WTC11 (cell line): Measurements from ENCODE around the gene HOATZ. TPM values are rescaled to one million over a fixed set of nuclear protein-coding genes. Genes with fewer than 3 reads are reported as not detected.

Experiments used
- ATAC-seq: fragments of 200-7000 bp; cut with Tn5 transposase; 2 replicates; pipeline ENCODE4 v1.10.0; 2021; ENCODE audit warnings: mild to moderate bottlenecking, moderate library complexity
- CTCF ChIA-PET: fragments of 300-600 bp; sonication (Branson Sonifier 250); formaldehyde crosslinking; loops from one replicate; lab custom pipeline; 2021; ENCODE audit warnings: antibody characterized with exemption; lab: Charles Lee
- POLR2A ChIA-PET: fragments of 350-600 bp; sonication (Branson Sonifier 250); formaldehyde crosslinking; loops from one replicate; lab custom pipeline; 2021; ENCODE audit warnings: antibody characterized with exemption; lab: Charles Lee
- DNase-seq: peaks from one replicate; pipeline ENCODE4 v3.0.0; 2021; ENCODE audit warnings: low spot score
- H3K27ac Mint-ChIP-seq: 2 replicates; pipeline ENCODE4 v1.8.0; 2021; ENCODE audit warnings: mixed read lengths
- H3K27me3 Mint-ChIP-seq: 2 replicates; pipeline ENCODE4 v1.8.0; 2021; ENCODE audit warnings: low read depth, mild to moderate bottlenecking, moderate library complexity, mixed read lengths
- H3K36me3 Mint-ChIP-seq: 2 replicates; pipeline ENCODE4 v1.8.0; 2021; ENCODE audit warnings: mixed read lengths
- H3K4me1 Mint-ChIP-seq: 2 replicates; pipeline ENCODE4 v1.8.0; 2022; ENCODE audit warnings: mixed read lengths
- H3K4me3 Mint-ChIP-seq: 2 replicates; pipeline ENCODE4 v1.8.0; 2021; ENCODE audit warnings: mild to moderate bottlenecking, moderate library complexity, mixed read lengths
- H3K9me3 Mint-ChIP-seq: 2 replicates; pipeline ENCODE4 v1.8.0; 2021; ENCODE audit warnings: mixed read lengths
- ATF3 ChIP-seq: sonication (generic); formaldehyde crosslinking; conservative IDR thresholded peaks from 2 replicates; pipeline ENCODE4 v1.8.1; 2022; ENCODE audit warnings: mild to moderate bottlenecking, missing genetic modification reagents
- CDX4 ChIP-seq: fragments of 250-450 bp; sonication (Bioruptor Pico); IDR thresholded peaks from 2 replicates; pipeline ENCODE4 v1.9.0; 2021; ENCODE audit warnings: moderate library complexity, mild to moderate bottlenecking, inconsistent platforms, borderline replicate concordance
- FOXP1 ChIP-seq: sonication (generic); formaldehyde crosslinking; IDR thresholded peaks from 2 replicates; pipeline ENCODE4 v1.8.0; 2022; ENCODE audit warnings: missing genetic modification reagents, mild to moderate bottlenecking, moderate library complexity, borderline replicate concordance
- GRHL2 ChIP-seq: fragments of 250-450 bp; sonication (Bioruptor Pico); IDR thresholded peaks from 2 replicates; pipeline ENCODE4 v1.8.0; 2022; ENCODE audit warnings: mild to moderate bottlenecking, moderate library complexity; ENCODE audit not compliant: insufficient replicate concordance, severe bottlenecking
- GTF2I ChIP-seq: fragments of 250-450 bp; sonication (Bioruptor Pico); conservative IDR thresholded peaks from 2 replicates; pipeline ENCODE4 v1.4.0; 2021; ENCODE audit warnings: mild to moderate bottlenecking
- HMGXB4 ChIP-seq: sonication (generic); formaldehyde crosslinking; IDR thresholded peaks from 2 replicates; pipeline ENCODE4 v1.8.1; 2023; ENCODE audit warnings: mild to moderate bottlenecking, moderate library complexity, missing genetic modification reagents
- JAZF1 ChIP-seq: fragments of 250-450 bp; sonication (Bioruptor Pico); IDR thresholded peaks from 2 replicates; pipeline ENCODE4 v1.9.0; 2021; ENCODE audit warnings: moderate library complexity, mild to moderate bottlenecking, inconsistent platforms
- PRDM15 ChIP-seq: sonication (generic); formaldehyde crosslinking; IDR thresholded peaks from 2 replicates; pipeline ENCODE4 v1.8.0; 2022; ENCODE audit warnings: missing genetic modification reagents
- SMAD4 ChIP-seq: sonication (generic); formaldehyde crosslinking; IDR thresholded peaks from 2 replicates; pipeline ENCODE4 v1.8.0; 2022; ENCODE audit warnings: mild to moderate bottlenecking, missing genetic modification reagents
- SOX15 ChIP-seq: fragments of 250-450 bp; sonication (Bioruptor Pico); IDR thresholded peaks from 2 replicates; pipeline ENCODE4 v1.9.0; 2021; ENCODE audit warnings: mild to moderate bottlenecking
- SP1 ChIP-seq: sonication (generic); formaldehyde crosslinking; conservative IDR thresholded peaks from 2 replicates; pipeline ENCODE4 v1.8.1; 2022; ENCODE audit warnings: missing genetic modification reagents
- TEAD1 ChIP-seq: sonication (generic); formaldehyde crosslinking; IDR thresholded peaks from 2 replicates; pipeline ENCODE4 v1.8.0; 2022; ENCODE audit warnings: mild to moderate bottlenecking, missing genetic modification reagents
- ZNF396 ChIP-seq: fragments of 250-450 bp; sonication (Bioruptor Pico); IDR thresholded peaks from 2 replicates; pipeline ENCODE4 v1.8.0; 2021; ENCODE audit warnings: mild to moderate bottlenecking, moderate library complexity, borderline replicate concordance
- ZNF423 ChIP-seq: fragments of 250-450 bp; sonication (Bioruptor Pico); IDR thresholded peaks from 2 replicates; pipeline ENCODE4 v2.1.2; 2022; ENCODE audit warnings: mild to moderate bottlenecking, moderate library complexity
- total RNA-seq: library from RNA; stranded (reverse); gene quantifications from 3 replicates; pipeline ENCODE4 v1.2.3, GENCODE V29; 2021
- TF ChIP-seq, protein P1 (sequence below): sonication (generic); formaldehyde crosslinking; IDR thresholded peaks from 2 replicates; pipeline ENCODE4 v1.8.0; 2022; ENCODE audit warnings: mild to moderate bottlenecking, missing genetic modification reagents
- TF ChIP-seq, protein P2 (sequence below): fragments of 200-600 bp; IDR thresholded peaks from 2 replicates; pipeline ENCODE4 v1.8.0; 2022; ENCODE audit warnings: antibody characterized with exemption

Gene HOATZ
- total RNA-seq, 1 experiment from 2014 or later, result not detected

DNA sequence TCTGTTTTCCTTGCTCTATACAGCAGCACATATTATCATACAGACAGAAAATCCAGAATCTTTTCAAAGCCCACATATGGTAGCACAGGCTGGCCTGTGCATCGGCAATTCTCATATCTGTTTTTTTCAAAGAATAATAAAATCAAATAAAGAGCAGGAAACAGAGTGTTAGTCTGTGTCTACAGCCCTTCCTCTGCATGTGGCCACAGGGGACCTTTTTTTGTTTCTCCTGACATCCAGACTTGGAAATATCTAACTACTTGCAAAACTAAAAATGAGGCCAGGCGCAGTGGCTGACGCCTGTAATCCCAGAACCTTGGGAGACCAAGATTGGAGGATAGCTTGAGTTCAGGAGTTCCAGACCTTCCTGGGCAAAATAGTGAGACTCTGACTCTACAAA is 46.2 kb downstream of the HOATZ start (continued):
- TF ChIP-seq SMAD4 (CRISPR knock-in tag), result no peak
- TF ChIP-seq ZNF396 (CRISPR knock-in tag), result no peak
- TF ChIP-seq SP1, result no peak
- no peak for TF ChIP-seq GRHL2 (CRISPR knock-in tag)
- TF ChIP-seq GTF2I (CRISPR knock-in tag), result no peak
- no peak for TF ChIP-seq FOXP1 (CRISPR knock-in tag)
- TF ChIP-seq, all 79 proteins: peak for 0

DNA sequence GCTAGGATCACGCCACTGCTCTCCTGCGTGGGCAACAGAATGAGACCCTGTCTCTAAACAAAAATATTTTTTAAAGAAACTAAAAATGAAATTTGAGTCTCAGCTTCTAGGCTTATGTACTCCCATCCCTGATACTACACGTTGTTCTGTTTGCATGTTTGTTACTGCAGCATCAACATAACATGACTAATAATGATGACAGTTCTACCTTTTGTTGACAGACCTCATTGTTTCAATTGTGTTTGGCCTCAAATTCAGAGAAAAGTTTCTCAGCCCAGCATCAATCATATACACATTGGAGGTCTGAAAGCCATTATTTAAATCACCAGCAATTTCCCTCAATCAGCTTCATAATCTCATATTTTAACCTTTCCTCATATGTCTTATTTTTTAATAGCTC is 46.7 kb downstream of the HOATZ start:
- CTCF ChIA-PET, result interaction anchor here (0.8 to 3.2 kb wide), 3 partner anchors 43 to 305 kb away, joined by 3 to 12 read pairs (median 6); no protein-coding TSS in a partner anchor
- no peak overlapping the region for H3K27ac Mint-ChIP-seq
- no peak for ATAC-seq

GRCh38 chr11:111561791-111562325 is 47.3 kb downstream of the HOATZ start:
- TF ChIP-seq GTF2I (CRISPR knock-in tag), result no peak
- TF ChIP-seq SMAD4 (CRISPR knock-in tag), result no peak
- TF ChIP-seq TEAD1 (CRISPR knock-in tag), result peak; percentile 21; the same call in 1 of the 2 replicates
- TF ChIP-seq, protein P1, sequence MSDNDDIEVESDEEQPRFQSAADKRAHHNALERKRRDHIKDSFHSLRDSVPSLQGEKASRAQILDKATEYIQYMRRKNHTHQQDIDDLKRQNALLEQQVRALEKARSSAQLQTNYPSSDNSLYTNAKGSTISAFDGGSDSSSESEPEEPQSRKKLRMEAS, result no peak
- TF ChIP-seq JAZF1 (CRISPR knock-in tag), result no peak
- no peak for TF ChIP-seq GRHL2 (CRISPR knock-in tag)
- Mint-ChIP-seq H3K9me3 (peaks cover 7% of the 10 kb centered on the region), H3K27ac (0 out of 2 replicates have a peak overlapping the region, but pooled peaks have one; percentile 30), H3K4me3 (no peak overlapping the region), H3K36me3 (peaks cover 6% of the 10 kb centered on the region), H3K27me3 (peaks cover 3% of the 10 kb centered on the region; the same call in 1 of the 2 replicates), H3K4me1 (peaks cover 33% of the 10 kb centered on the region)
- ATAC-seq (peak; percentile 65), DNase-seq (no peak)
- ChIA-PET POLR2A (no interaction called here), CTCF (interaction anchor here (2.3 to 3.2 kb wide), 2 partner anchors 42 to 107 kb away, joined by 6 to 12 read pairs; no protein-coding TSS in a partner anchor)

More for the DNA sequence above, 46.7 kb downstream of the HOATZ start:
- H3K27me3 Mint-ChIP-seq, result peaks cover 6% of the 10 kb centered on the region; the same call in 1 of the 2 replicates
- H3K4me1 Mint-ChIP-seq, result peaks cover 27% of the 10 kb centered on the region
- TF ChIP-seq GRHL2 (CRISPR knock-in tag), result no peak
- TF ChIP-seq ZNF423 (CRISPR knock-in tag), result no peak
- H3K4me3 Mint-ChIP-seq, result no peak overlapping the region
- POLR2A ChIA-PET, result no interaction called here
- no peak for DNase-seq
- H3K9me3 Mint-ChIP-seq, result peaks cover 12% of the 10 kb centered on the region
- peaks cover 11% of the 10 kb centered on the region for H3K36me3 Mint-ChIP-seq

DNA sequence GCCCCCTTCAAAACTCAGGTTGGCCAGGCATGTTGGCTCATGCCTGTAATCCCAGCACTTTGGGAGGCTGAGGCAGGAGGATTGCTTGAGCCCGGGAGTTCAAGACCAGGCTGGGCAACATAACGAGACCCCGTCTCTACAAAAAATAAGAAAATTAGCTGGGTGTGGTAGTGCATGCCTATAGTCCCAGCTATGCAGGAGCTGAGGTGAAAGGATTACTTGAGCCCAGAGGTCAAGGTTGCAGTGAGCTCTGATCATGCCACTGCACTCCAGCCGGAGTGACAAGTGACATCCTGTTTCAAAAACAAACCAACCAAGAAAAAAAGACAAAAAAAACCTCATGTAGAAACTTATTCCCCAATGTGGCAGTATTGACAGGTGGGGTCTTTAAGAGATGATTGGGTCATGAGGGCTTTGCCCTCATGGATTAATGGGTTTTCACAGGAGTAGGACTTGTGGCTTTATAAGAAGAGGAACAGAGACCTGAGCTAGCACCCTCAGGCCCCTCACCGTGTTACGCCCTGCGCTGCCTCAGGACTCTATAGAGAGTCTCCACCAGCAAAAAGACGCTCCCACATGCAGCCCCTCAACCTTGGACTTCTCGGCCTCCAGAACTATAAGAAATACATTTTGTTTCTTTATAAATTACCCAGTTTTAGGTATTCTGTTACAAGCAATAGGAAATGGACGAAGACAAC is 48.3 kb downstream of the HOATZ start:
- POLR2A ChIA-PET, result interaction anchor here (0.5 kb wide), 1 partner anchor 104 kb away, joined by 3 read pairs; no protein-coding TSS in a partner anchor
- Mint-ChIP-seq H3K27ac (peak overlapping the region; percentile 21; the same call in 1 of the 2 replicates), H3K27me3 (no peaks in the 10 kb centered on the region), H3K9me3 (no peaks in the 10 kb centered on the region), H3K36me3 (no peaks in the 10 kb centered on the region; the same call in 1 of the 2 replicates), H3K4me3 (no peak overlapping the region), H3K4me1 (peaks cover 33% of the 10 kb centered on the region)
- no peak for ATAC-seq
- DNase-seq, result no peak
- CTCF ChIA-PET, result interaction anchor here (3.2 kb wide), 1 partner anchor 108 kb away, joined by 12 read pairs; no protein-coding TSS in a partner anchor
- TF ChIP-seq PRDM15 (CRISPR knock-in tag), result no peak
- TF ChIP-seq, protein P1, result no peak
- no peak for TF ChIP-seq ATF3
- TF ChIP-seq CDX4, result no peak
- TF ChIP-seq, protein P2, sequence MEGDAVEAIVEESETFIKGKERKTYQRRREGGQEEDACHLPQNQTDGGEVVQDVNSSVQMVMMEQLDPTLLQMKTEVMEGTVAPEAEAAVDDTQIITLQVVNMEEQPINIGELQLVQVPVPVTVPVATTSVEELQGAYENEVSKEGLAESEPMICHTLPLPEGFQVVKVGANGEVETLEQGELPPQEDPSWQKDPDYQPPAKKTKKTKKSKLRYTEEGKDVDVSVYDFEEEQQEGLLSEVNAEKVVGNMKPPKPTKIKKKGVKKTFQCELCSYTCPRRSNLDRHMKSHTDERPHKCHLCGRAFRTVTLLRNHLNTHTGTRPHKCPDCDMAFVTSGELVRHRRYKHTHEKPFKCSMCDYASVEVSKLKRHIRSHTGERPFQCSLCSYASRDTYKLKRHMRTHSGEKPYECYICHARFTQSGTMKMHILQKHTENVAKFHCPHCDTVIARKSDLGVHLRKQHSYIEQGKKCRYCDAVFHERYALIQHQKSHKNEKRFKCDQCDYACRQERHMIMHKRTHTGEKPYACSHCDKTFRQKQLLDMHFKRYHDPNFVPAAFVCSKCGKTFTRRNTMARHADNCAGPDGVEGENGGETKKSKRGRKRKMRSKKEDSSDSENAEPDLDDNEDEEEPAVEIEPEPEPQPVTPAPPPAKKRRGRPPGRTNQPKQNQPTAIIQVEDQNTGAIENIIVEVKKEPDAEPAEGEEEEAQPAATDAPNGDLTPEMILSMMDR, result no peak
- no peak for TF ChIP-seq HMGXB4
- TF ChIP-seq SOX15 (CRISPR knock-in tag), result no peak
